HepG2 (cell line): ENCODE data around the gene ANTKMT. TPM values are rescaled to one million over a fixed set of nuclear protein-coding genes. Genes with fewer than 3 reads are reported as not detected.

ENCODE experiments used
- ASH2L ChIP-seq: fragments of 300-600, 200-600 bp; sonication (generic); IDR thresholded peaks from 2 replicates; pipeline ENCODE4 v1.7.0; 2017; ENCODE audit warnings: low read depth, mild to moderate bottlenecking, moderate library complexity, mixed read lengths, low read length; ENCODE audit not compliant: insufficient read length
- FOXA3 ChIP-seq: IDR thresholded peaks from 2 replicates; pipeline ENCODE4 v1.6.1; 2016; ENCODE audit warnings: missing genetic modification reagents, missing compliant biosample characterization
- GZF1 ChIP-seq: sonication (generic); formaldehyde crosslinking; IDR thresholded peaks from 2 replicates; pipeline ENCODE4 v1.5.1; 2020; ENCODE audit warnings: mild to moderate bottlenecking, missing genetic modification reagents
- KLF16 ChIP-seq, 2 experiments: sonication (generic) in 1 of 2; formaldehyde crosslinking in 1 of 2; IDR thresholded peaks; 2 replicates each; pipeline versions ENCODE4 v1.6.1 to v1.8.0; 2016 to 2023; ENCODE audit warnings: missing genetic modification reagents in 2 of 2, missing compliant biosample characterization in 1 of 2
- LRRFIP1 ChIP-seq: sonication (generic); formaldehyde crosslinking; conservative IDR thresholded peaks from 2 replicates; pipeline ENCODE4 v1.4.0; 2020; ENCODE audit warnings: missing genetic modification reagents
- NFKB2 ChIP-seq: sonication (generic); formaldehyde crosslinking; IDR thresholded peaks from 2 replicates; pipeline ENCODE4 v1.4.0; 2020; ENCODE audit warnings: missing genetic modification reagents, borderline replicate concordance
- NFRKB ChIP-seq: fragments of 450-650 bp; IDR thresholded peaks from 2 replicates; pipeline ENCODE4 v1.6.1; 2017
- THAP11 ChIP-seq: IDR thresholded peaks from 2 replicates; pipeline ENCODE4 v1.6.1; 2016; ENCODE audit warnings: missing biosample characterization, missing genetic modification reagents
- ZBTB38 ChIP-seq: sonication (generic); formaldehyde crosslinking; IDR thresholded peaks from 2 replicates; pipeline ENCODE4 v1.5.1; 2020; ENCODE audit warnings: mild to moderate bottlenecking, missing genetic modification reagents
- ZBTB40 ChIP-seq, 2 experiments: fragments of 450-650 bp in 1 of 2; sonication (generic) in 1 of 2; formaldehyde crosslinking in 1 of 2; IDR thresholded peaks; 2 replicates each; pipeline versions ENCODE4 v1.6.1 to v1.8.0; 2016 to 2022; ENCODE audit warnings: antibody characterized with exemption in 1 of 2, mild to moderate bottlenecking in 1 of 2, missing genetic modification reagents in 1 of 2
- ZFP82 ChIP-seq: sonication (generic); formaldehyde crosslinking; IDR thresholded peaks from 2 replicates; pipeline ENCODE4 v1.5.1; 2020; ENCODE audit warnings: mild to moderate bottlenecking, missing genetic modification reagents, borderline replicate concordance
- ZIK1 ChIP-seq: sonication (generic); formaldehyde crosslinking; IDR thresholded peaks from 2 replicates; pipeline ENCODE4 v1.5.0; 2020; ENCODE audit warnings: mild to moderate bottlenecking, low read depth, missing genetic modification reagents, borderline replicate concordance
- ZNF225 ChIP-seq: sonication (generic); formaldehyde crosslinking; IDR thresholded peaks from 2 replicates; pipeline ENCODE4 v1.4.0; 2020; ENCODE audit warnings: mild to moderate bottlenecking, missing genetic modification reagents
- ZNF546 ChIP-seq: sonication (generic); formaldehyde crosslinking; conservative IDR thresholded peaks from 2 replicates; pipeline ENCODE4 v1.8.1; 2023; ENCODE audit warnings: mild to moderate bottlenecking, missing genetic modification reagents
- ZNF883 ChIP-seq: sonication (generic); formaldehyde crosslinking; IDR thresholded peaks from 2 replicates; pipeline ENCODE4 v1.5.1; 2020; ENCODE audit warnings: mild to moderate bottlenecking, missing genetic modification reagents; ENCODE audit errors: not compliant biosample characterization
- polyA plus RNA-seq, 8 experiments: library from polyadenylated mRNA; depleted of rRNA in 3 of 8; stranded (reverse) in 7 of 8; unstranded in 1 of 8; fragments of >200 nt; fragmentation: Illumina TruSeq in 4 of 8; extraction: Trizol in 4 of 8; gene quantifications; 2 replicates each; pipeline versions ENCODE4 v1.2.1 to v1.2.3, GENCODE V29; 2011 to 2016; ENCODE audit warnings: low read depth in 4 of 8, missing spikeins in 1 of 8, mixed read lengths in 1 of 8; ENCODE audit not compliant: insufficient read depth in 1 of 8
- total RNA-seq, 5 experiments: library from RNA; depleted of rRNA; stranded (reverse); fragments of >200 nt; fragmentation: Illumina TruSeq; extraction: Trizol; gene quantifications; 2 replicates each; pipeline ENCODE4 v1.2.3, GENCODE V29; 2016; ENCODE audit warnings: low read depth in 1 of 5

The ANTKMT gene
- total and polyA plus RNA-seq, 2 of the 13 experiments (the other 11 are each of a cell fraction or from before 2014, with no cell fraction given), result 7.5 to 47.8 TPM

GRCh38 chr16:740764-741505 lies 20.0 kb downstream of the ANTKMT start, which contains the start of gene CIAO3 (continued):
- TF ChIP-seq ZBTB40 (IDR thresholded peaks at IDR 0.05) (no peak), ZBTB40 (CRISPR knock-in tag; IDR thresholded peaks at IDR 0.05) (peak; percentile 77; the same call in 1 of the 2 replicates), ASH2L (peak; percentile 28), KLF16 (CRISPR knock-in tag; IDR thresholded peaks at IDR 0.05) (peak in 1 of 2 experiments; percentile 94; a peak in 2 of 4 replicates), NFRKB (no peak), ZNF883 (CRISPR knock-in tag) (peak; percentile 51), GZF1 (CRISPR knock-in tag) (peak; percentile 54; the same call in 1 of the 2 replicates), ZNF546 (CRISPR knock-in tag) (peak; percentile 29; the same call in 1 of the 2 replicates), THAP11 (peak; percentile 95), LRRFIP1 (CRISPR knock-in tag) (no peak), FOXA3 (CRISPR knock-in tag) (peak; percentile 64), NFKB2 (CRISPR knock-in tag) (peak; percentile 50; the same call in 1 of the 2 replicates), ZBTB38 (peak; percentile 86), ZNF225 (no peak; the same call in 1 of the 2 replicates), ZFP82 (CRISPR knock-in tag) (no peak), ZIK1 (peak; percentile 50; the same call in 1 of the 2 replicates)
- TF ChIP-seq, all 625 proteins: peak for 297
